ENCODE results near the gene PADI4. TPM values are rescaled to one million over a fixed set of nuclear protein-coding genes. Genes with fewer than 3 reads are reported as not detected.
A peak's percentile ranks its signal among the peaks of the same experiment; 100 is the strongest.

Gene PADI4
- 1 to 10 TPM; 1.3 to 6.1 TPM for total RNA-seq
- under 1 TPM; 0.32 to 0.54 TPM for polyA plus RNA-seq

GRCh38 chr1:17307946-17308345 lies at the start of gene PADI4:
TSS of gene PADI4 (plus strand) at chr1:17308197. CDS start at chr1:17308223, 26 bp downstream.
- no peak within 1 kb of the TSS for H3K4me3 ChIP-seq (ENCODE audit: low read depth in 1 of 3, low read length in 3 of 3)
- no peaks in the 10 kb centered on the region for H3K4me1 ChIP-seq (ENCODE audit: control insufficient read depth in 4 of 4, insufficient read depth in 4 of 4, low read length in 3 of 4)
- TF ChIP-seq ZBTB33 (IDR thresholded peaks at IDR 0.05) (no peak), RXRA (IDR thresholded peaks at IDR 0.05) (no peak), FOXA2 (IDR thresholded peaks at IDR 0.05) (no peak), GABPA (IDR thresholded peaks at IDR 0.05 in 1 of 2, conservative IDR thresholded peaks at IDR 0.05 in 1 of 2) (no peak), MAX (IDR thresholded peaks at IDR 0.05) (no peak)
- H3K9me3 ChIP-seq (ENCODE audit: control insufficient read depth in 4 of 4, low read length in 3 of 4) = no peaks in the 10 kb centered on the region
- peak within 1 kb of the TSS in 1 of 2 donors; percentile 19 for H3K27ac ChIP-seq (ENCODE audit: low read depth in 1 of 2, low read length in 2 of 2)
- H3K27me3 ChIP-seq (ENCODE audit: control insufficient read depth in 4 of 4, insufficient read depth in 4 of 4, low read length in 3 of 4) = peaks cover 0 to 7% (median 2%) of the 10 kb centered on the region in 4 donors
- H3K9ac ChIP-seq (ENCODE audit: low read depth in 1 of 2, low read length in 2 of 2) = no peak within 1 kb of the TSS
- no peak for DNase-seq (ENCODE audit: low spot score)
- H3K36me3 ChIP-seq (ENCODE audit: control insufficient read depth in 4 of 4, insufficient read depth in 3 of 4, low read depth in 1 of 4, low read length in 3 of 4) = no peaks in the 10 kb centered on the region
- WGBS = 52% methylated on average over 8 of the region's 8 CpGs

- Histone ChIP-seq H3K9me3 (ENCODE audit: control insufficient read depth in 4 of 4, low read length in 3 of 4) (no peaks in the 10 kb centered on the region), H3K27ac (ENCODE audit: low read depth in 1 of 2, low read length in 2 of 2) (no peak overlapping the region), H3K9ac (ENCODE audit: low read depth in 1 of 2, low read length in 2 of 2) (no peak overlapping the region), H3K4me1 (ENCODE audit: control insufficient read depth in 4 of 4, insufficient read depth in 4 of 4, low read length in 3 of 4) (no peaks in the 10 kb centered on the region), H3K27me3 (ENCODE audit: control insufficient read depth in 4 of 4, insufficient read depth in 4 of 4, low read length in 3 of 4) (peaks cover 0 to 3% (median 0%) of the 10 kb centered on the region in 4 donors), H3K4me3 (ENCODE audit: low read depth in 1 of 3, low read length in 3 of 3) (no peak overlapping the region), H3K36me3 (ENCODE audit: control insufficient read depth in 4 of 4, insufficient read depth in 3 of 4, low read depth in 1 of 4, low read length in 3 of 4) (no peaks in the 10 kb centered on the region)
- WGBS = 90% methylated on average over 6 of the region's 6 CpGs
- TF ChIP-seq ATF3 (IDR thresholded peaks at IDR 0.05) (no peak), CTCF (IDR thresholded peaks at IDR 0.05; ENCODE audit: low read depth, low read length, missing input control) (no peak), EGR1 (IDR thresholded peaks at IDR 0.05; ENCODE audit: low read depth in 2 of 2) (no peak), GABPA (IDR thresholded peaks at IDR 0.05 in 1 of 2, conservative IDR thresholded peaks at IDR 0.05 in 1 of 2) (no peak), ZBTB33 (IDR thresholded peaks at IDR 0.05) (no peak), YY1 (IDR thresholded peaks at IDR 0.05) (no peak), FOXA2 (IDR thresholded peaks at IDR 0.05) (no peak), RAD21 (IDR thresholded peaks at IDR 0.05) (no peak), MAX (IDR thresholded peaks at IDR 0.05) (no peak), JUND (IDR thresholded peaks at IDR 0.05) (no peak), NR2F2 (IDR thresholded peaks at IDR 0.05) (no peak), TAF1 (conservative IDR thresholded peaks at IDR 0.05) (no peak), RXRA (IDR thresholded peaks at IDR 0.05) (no peak), FOXA1 (IDR thresholded peaks at IDR 0.05) (no peak)
- no peak for DNase-seq (ENCODE audit: low spot score)
Observed at GRCh38 chr1:17258758-17259130, 49.3 kb upstream of the PADI4 start.
